Endothelial cell (in vitro differentiated cells): Measurements from ENCODE around the gene GALP. TPM values are rescaled to one million over a fixed set of nuclear protein-coding genes. Genes with fewer than 3 reads are reported as not detected.

Source experiments
- DNase-seq: peaks from one replicate; pipeline ENCODE4 v3.0.0; 2021; ENCODE audit warnings: low spot score
- H3K27ac Mint-ChIP-seq: one replicate; pipeline ENCODE4 v1.8.0; 2021; ENCODE audit warnings: mixed read lengths, inconsistent platforms; ENCODE audit not compliant: unreplicated experiment
- H3K27me3 Mint-ChIP-seq: one replicate; pipeline ENCODE4 v1.8.0; 2021; ENCODE audit warnings: mild to moderate bottlenecking, moderate library complexity, mixed read lengths, inconsistent platforms; ENCODE audit not compliant: unreplicated experiment
- H3K36me3 Mint-ChIP-seq: one replicate; pipeline ENCODE4 v1.8.0; 2021; ENCODE audit warnings: mild to moderate bottlenecking, low read depth, mixed read lengths, inconsistent platforms; ENCODE audit not compliant: unreplicated experiment
- H3K4me1 Mint-ChIP-seq: one replicate; pipeline ENCODE4 v1.8.0; 2021; ENCODE audit warnings: mild to moderate bottlenecking, mixed read lengths, inconsistent platforms; ENCODE audit not compliant: unreplicated experiment
- H3K4me3 Mint-ChIP-seq: one replicate; pipeline ENCODE4 v1.8.0; 2021; ENCODE audit warnings: mild to moderate bottlenecking, mixed read lengths, inconsistent platforms; ENCODE audit not compliant: unreplicated experiment
- H3K9me3 Mint-ChIP-seq: one replicate; pipeline ENCODE4 v1.8.0; 2021; ENCODE audit warnings: mixed read lengths, inconsistent platforms; ENCODE audit not compliant: unreplicated experiment
- total RNA-seq: library from RNA; stranded (reverse); fragmentation: NEBNext Ultra II Directional; extraction: Animal tissue kit (Norgen Biotek cat#: 25700); gene quantifications from one replicate; pipeline ENCODE4 v1.2.1, GENCODE V29; 2021; ENCODE audit not compliant: unreplicated experiment
- TF ChIP-seq, protein P1 (sequence below): fragments of 200-600 bp; sonication (generic); IDR thresholded peaks from one replicate; pipeline ENCODE4 v1.5.0; 2021; ENCODE audit warnings: antibody characterized with exemption; ENCODE audit not compliant: unreplicated experiment

GALP gene
- total RNA-seq, 1 donor from 2014 or later = not detected

DNA sequence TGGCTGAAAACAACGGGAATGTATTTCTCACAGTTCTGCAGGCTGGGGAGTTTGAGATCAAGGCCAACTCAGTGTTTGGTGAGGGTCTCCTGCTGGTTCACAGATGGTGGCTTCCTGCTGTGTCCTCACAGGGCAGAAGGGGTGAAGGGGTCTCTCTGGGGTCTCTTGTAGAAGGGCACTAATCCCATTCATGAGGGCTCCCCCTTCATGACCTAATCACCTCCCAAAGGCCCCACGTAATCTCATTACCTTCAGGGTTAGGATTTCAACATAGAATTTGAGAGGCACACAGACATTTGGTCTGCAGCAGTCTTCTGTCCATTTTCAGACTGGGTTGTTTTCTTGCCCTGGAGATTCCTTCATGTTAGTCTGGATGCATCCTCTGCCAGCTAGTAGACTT, 23.2 kb upstream of the GALP start:
- DNase-seq = no peak
- no peaks in the 10 kb centered on the region for H3K9me3 Mint-ChIP-seq
- TF ChIP-seq, protein P1, sequence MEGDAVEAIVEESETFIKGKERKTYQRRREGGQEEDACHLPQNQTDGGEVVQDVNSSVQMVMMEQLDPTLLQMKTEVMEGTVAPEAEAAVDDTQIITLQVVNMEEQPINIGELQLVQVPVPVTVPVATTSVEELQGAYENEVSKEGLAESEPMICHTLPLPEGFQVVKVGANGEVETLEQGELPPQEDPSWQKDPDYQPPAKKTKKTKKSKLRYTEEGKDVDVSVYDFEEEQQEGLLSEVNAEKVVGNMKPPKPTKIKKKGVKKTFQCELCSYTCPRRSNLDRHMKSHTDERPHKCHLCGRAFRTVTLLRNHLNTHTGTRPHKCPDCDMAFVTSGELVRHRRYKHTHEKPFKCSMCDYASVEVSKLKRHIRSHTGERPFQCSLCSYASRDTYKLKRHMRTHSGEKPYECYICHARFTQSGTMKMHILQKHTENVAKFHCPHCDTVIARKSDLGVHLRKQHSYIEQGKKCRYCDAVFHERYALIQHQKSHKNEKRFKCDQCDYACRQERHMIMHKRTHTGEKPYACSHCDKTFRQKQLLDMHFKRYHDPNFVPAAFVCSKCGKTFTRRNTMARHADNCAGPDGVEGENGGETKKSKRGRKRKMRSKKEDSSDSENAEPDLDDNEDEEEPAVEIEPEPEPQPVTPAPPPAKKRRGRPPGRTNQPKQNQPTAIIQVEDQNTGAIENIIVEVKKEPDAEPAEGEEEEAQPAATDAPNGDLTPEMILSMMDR = no peak
- peak overlapping the region; percentile 15 for H3K4me3 Mint-ChIP-seq
- peaks cover 24% of the 10 kb centered on the region for H3K4me1 Mint-ChIP-seq
- peaks cover 5% of the 10 kb centered on the region for H3K27me3 Mint-ChIP-seq
- H3K27ac Mint-ChIP-seq = peak overlapping the region; percentile 92
- H3K36me3 Mint-ChIP-seq = peaks cover 28% of the 10 kb centered on the region

DNA sequence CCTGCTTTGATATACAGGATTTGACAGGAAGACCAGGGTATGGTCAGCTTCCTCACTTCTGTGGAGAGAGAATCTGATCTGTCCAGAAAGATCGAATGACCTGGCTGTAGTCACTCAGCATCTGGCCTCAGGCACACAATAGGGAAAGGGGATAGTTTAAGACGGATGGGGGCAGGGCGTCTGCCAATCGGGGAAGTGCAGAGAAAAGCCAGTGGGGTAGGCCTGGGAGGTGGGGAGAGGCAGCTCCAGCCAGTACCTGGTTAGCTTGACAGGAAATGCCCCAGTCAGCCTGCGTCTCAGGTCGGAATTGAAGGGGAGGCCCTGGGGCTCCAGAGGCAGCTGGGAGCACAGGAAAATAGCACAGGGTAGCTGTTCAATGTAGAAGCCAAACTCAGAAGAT, 22.3 kb upstream of the GALP start:
- peaks cover 26% of the 10 kb centered on the region for H3K36me3 Mint-ChIP-seq
- H3K9me3 Mint-ChIP-seq = no peaks in the 10 kb centered on the region
- H3K27ac Mint-ChIP-seq = peak overlapping the region; percentile 92
- peaks cover 4% of the 10 kb centered on the region for H3K27me3 Mint-ChIP-seq
- TF ChIP-seq, protein P1 = no peak
- H3K4me1 Mint-ChIP-seq = peaks cover 24% of the 10 kb centered on the region
- DNase-seq = peak; percentile 61
- peak overlapping the region; percentile 24 for H3K4me3 Mint-ChIP-seq

DNA sequence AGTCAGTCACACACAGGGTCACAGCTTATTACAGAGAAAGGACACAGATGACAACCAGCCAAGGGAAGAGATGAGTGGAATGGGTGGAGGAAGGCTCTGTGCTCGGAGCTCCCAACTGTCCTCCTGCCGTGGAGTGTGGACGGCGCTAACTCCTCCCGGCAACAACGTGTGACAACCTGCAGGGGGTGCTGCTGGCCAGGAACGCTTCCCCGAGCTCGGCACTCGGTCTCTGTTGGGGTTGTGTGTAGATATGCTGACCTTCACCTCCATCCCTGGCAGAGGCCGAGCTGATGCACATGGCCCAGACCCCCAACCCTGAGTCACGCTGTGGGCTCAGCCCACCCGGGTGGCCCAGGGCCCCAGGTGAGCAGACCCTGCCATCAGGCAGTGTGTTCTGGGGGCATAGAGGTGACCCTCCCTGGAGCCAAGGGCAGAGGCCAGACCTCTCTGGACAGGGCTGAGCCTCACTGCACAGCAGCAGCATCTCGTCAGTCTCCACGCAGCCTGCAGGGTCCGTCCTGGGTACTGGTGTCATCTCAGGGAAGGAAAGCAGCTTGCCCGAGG, 20.6 kb upstream of the GALP start:
- H3K27ac Mint-ChIP-seq = no peak overlapping the region
- H3K9me3 Mint-ChIP-seq = no peaks in the 10 kb centered on the region
- H3K27me3 Mint-ChIP-seq = peaks cover 7% of the 10 kb centered on the region
- peaks cover 24% of the 10 kb centered on the region for H3K4me1 Mint-ChIP-seq
- peak overlapping the region; percentile 25 for H3K4me3 Mint-ChIP-seq
- TF ChIP-seq, protein P1 = peak; percentile 58
- peaks cover 21% of the 10 kb centered on the region for H3K36me3 Mint-ChIP-seq
- DNase-seq = peak; percentile 58

DNA sequence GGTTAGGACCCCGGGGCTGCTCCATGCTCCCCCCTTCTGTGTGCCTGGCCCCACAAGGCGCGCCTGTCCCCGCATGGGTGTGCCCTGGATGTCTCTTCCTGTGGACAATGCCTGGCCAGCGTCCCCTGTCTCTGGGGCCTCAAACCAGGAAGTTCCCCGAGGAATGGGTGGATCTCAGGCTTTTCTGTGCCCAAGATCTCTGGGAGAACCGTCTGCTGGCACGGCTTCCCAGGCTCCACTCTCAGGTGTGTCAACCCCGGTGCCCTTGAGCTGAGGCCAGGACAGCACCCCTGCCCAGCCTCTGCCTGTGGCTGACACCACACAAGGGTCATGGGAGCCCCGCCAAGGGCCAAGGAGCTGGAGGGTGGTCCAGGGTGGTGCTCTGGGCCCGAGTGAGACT, 19.0 kb upstream of the GALP start:
- DNase-seq = no peak
- Mint-ChIP-seq H3K36me3 (peaks cover 17% of the 10 kb centered on the region), H3K9me3 (no peaks in the 10 kb centered on the region), H3K27ac (no peak overlapping the region), H3K27me3 (peaks cover 9% of the 10 kb centered on the region), H3K4me1 (peaks cover 24% of the 10 kb centered on the region), H3K4me3 (no peak overlapping the region)
- TF ChIP-seq, protein P1 = no peak

DNA sequence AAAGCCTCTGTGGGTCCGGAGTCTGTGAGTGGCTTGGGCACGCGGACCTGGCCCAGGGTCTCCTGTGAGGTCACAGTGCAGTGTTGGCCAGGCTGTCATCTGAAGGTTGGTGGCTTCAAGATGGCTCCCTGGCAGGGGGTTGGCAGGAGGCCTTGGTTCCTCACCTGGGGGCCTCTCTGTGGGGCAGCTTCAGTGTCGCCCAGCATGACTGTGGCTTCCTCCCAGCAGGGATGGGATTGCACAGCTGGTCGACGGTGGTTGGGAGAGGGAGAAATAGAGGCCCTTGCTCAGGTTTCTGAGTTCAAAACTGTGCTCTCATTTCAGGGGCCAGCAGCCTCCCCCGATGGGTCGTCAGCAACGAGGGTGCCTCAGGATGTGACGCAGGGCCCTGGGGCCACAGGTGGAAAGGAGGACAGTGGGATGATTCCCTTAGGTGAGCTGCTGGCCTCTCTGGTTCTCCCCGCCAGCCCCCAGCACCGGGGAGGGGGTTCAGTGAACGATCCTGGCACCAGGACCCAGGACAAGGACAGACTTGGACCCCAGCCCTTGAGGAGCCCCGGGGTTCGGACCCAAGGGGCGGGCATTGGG, 17.5 kb upstream of the GALP start:
- Mint-ChIP-seq H3K4me1 (peaks cover 14% of the 10 kb centered on the region), H3K9me3 (no peaks in the 10 kb centered on the region), H3K36me3 (peaks cover 17% of the 10 kb centered on the region), H3K4me3 (no peak overlapping the region), H3K27me3 (peaks cover 8% of the 10 kb centered on the region), H3K27ac (no peak overlapping the region)
- no peak for DNase-seq
- TF ChIP-seq, protein P1 = no peak
